NCI-H1092 (cell line): ENCODE measurements around the gene LGR5.
A peak's percentile ranks its signal among the peaks of the same experiment; 100 is the strongest.

Experiments used
- DNase-seq: peaks from one replicate; lab custom pipeline; 2025; lab: John Stamatoyannopoulos, UW

The LGR5 gene

GRCh38 chr12:71594214-71594948, 154.8 kb downstream of the LGR5 start:
- no peak for DNase-seq

DNA sequence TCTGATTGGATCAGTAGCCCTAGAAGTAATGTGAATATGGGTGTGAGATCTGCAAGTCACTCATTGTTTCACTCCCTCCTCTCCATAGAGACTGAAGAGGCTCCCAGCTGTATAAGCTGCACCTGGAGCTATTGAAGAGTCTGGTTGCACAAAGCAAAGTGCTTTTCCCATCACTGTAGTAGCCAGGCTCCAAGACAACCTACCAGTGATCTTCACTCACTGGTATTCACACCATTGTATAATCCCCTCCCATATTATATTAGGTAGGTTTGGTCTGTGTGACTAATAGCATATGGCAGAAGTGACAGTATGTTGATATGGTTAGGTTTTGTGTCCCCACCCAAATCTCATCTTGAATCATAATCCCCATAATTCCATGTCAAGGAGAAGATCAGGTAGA, 159.6 kb downstream of the LGR5 start:
- no peak for DNase-seq

GRCh38 chr12:71601546-71601945, 161.9 kb downstream of the LGR5 start:
- no peak for DNase-seq

GRCh38 chr12:71602761-71603577, 163.4 kb downstream of the LGR5 start:
- DNase-seq, result no peak

- DNase-seq, result peak; percentile 27
These were observed 165.4 kb downstream of the LGR5 start for GRCh38 chr12:71605039-71605438.

DNA sequence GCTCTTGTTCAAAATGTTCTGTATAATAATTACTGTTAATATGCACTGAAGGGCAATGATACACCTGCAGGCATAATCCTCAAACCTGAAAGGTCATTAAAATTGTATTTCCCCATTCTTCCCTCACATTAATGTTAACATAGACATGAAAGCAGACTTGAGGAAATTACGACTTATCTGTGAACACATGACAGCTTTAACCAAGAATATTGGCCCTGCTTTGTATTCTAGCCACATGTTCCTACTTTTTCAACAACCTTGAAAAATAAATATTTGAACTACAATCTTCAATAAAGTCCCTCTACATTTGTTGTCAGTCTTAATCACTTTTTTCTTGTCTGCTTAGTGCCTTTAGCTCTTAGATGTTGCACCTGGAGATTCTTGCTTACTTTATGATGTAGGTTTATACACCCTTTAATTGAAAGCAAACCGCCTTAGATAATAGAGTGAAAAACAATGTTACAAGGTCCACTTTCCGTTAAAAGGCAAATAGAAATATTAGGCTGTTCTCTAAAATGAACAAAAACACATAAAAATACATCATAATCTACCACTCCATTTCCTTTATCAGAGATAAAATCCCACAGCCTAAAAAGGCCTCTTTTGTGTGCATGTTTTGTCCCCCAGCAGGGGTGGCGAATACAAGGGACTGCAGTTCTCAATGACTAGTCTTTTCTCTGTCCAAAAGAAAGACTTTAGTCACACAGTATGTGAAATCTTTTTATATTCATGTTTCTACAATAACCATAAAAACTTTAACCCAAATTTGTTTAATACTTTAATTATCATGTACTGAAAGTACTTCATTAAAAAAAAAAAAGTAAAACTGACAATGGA, 168.1 kb downstream of the LGR5 start:
- no peak for DNase-seq

GRCh38 chr12:71610031-71610795, 170.6 kb downstream of the LGR5 start:
- DNase-seq, result no peak

- DNase-seq, result no peak
These were observed 182.3 kb downstream of the LGR5 start for GRCh38 chr12:71621938-71622337.

- DNase-seq, result no peak
These were observed 185.9 kb downstream of the LGR5 start for GRCh38 chr12:71625476-71625875.

DNA sequence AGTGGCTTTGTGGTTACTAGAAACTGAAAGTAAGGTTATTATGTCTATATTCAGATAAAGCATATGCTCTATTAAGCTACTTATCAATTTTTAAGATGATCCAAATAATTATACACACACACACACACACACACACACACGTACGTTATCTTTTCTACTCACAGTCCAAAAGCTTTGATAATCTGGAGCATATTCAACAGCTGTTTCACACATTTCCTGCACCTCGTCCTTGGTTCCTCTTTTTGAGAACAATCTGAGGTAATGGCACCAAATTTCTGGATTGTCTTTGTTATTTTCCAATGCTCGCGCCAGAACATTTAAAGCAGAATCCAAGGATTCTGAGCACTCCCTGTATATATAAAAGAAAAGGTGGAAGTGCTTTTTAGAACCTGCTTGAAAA, 186.5 kb downstream of the LGR5 start:
- DNase-seq, result no peak

DNA sequence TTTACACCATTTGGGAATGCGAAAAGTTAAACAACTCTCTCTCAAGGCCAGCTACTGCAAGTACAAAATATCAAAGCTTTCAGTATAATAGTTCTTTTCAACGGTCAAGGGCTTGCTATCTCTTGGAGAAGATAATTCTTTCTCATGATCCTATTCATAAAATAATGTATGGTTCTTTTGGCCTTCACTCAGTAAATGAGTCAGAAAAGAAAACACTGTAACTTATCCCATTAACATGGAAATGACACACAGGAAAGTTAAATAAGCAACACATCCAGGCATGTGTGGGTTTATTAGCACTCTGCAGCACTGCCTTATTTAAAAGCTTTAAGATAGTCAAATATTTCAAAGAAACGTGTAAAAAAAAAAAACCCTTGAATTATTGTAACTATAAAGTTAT, 187.2 kb downstream of the LGR5 start:
- no peak for DNase-seq

DNA sequence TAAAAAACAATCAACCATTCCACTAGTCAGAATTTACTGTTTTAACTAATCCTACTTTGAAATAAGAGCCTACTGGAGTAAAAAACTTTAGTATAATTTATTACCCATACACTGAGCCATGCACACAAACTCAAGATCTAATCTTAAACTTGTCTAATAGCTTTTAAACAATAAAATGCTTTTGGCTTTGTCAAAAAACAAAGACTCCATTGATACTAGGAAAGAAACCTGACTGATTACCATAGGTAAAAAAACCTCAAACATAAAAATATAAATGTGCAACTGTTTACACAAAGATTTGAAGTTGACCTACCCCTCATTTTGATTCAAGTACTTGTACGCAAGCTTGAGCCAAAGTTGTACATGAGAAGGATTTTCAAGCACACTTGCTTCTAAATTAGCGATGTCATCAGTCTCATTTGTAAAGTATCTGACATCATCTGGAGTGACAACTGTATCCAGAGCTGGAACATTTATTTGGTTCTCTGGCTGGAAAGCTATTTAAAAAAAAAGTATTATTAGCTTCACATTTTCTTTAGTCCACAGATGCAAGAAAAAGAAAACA, 187.9 kb downstream of the LGR5 start:
- DNase-seq, result no peak
